ENCODE measurements around the gene NIP7.

DNA sequence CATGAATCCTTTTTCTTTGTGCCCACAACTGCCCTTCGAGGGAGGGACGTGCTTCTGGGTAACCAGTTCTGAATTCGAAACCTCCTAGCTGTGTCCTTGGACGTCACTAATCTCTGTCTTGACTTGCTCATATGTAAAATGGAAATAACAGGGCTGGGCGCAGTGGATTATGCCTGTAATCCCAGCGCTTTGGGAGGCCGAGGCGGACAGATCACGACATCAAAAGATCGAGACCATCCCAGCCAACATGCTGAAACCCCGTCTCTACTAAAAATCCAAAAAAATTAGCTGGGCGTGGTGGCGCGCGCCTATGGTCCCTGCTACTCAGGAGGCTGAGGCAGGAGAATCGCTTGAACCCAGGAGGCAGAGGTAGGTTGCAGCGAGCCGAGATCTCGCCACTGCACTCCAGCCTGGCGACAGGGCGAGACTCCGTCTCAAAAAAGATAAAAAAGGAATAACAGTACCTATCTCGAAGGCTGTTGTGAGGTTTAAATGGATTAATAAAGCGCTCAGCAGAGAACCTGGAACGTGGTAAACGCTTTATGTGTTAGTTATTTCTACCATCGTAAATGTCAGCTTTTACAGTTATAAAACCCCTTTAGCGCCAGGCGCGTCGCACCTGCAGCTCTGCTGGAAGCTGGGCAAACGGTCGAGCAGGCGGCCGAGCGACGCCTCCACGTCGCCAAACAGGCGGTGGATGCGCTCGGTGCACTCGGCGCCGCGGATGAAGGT is 849 bp upstream of the NIP7 start:
- TF ChIP-seq EZH2 (IDR thresholded peaks at IDR 0.05; ENCODE audit: borderline replicate concordance, low read depth, low read length, severe bottlenecking), result no peak
- TF ChIP-seq POLR2A (IDR thresholded peaks at IDR 0.05; ENCODE audit: low read depth, low read length), result no peak
- TF ChIP-seq, protein P1, sequence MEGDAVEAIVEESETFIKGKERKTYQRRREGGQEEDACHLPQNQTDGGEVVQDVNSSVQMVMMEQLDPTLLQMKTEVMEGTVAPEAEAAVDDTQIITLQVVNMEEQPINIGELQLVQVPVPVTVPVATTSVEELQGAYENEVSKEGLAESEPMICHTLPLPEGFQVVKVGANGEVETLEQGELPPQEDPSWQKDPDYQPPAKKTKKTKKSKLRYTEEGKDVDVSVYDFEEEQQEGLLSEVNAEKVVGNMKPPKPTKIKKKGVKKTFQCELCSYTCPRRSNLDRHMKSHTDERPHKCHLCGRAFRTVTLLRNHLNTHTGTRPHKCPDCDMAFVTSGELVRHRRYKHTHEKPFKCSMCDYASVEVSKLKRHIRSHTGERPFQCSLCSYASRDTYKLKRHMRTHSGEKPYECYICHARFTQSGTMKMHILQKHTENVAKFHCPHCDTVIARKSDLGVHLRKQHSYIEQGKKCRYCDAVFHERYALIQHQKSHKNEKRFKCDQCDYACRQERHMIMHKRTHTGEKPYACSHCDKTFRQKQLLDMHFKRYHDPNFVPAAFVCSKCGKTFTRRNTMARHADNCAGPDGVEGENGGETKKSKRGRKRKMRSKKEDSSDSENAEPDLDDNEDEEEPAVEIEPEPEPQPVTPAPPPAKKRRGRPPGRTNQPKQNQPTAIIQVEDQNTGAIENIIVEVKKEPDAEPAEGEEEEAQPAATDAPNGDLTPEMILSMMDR (IDR thresholded peaks at IDR 0.05; ENCODE audit: extremely low read depth in 1 of 2, insufficient read depth in 1 of 2, low read depth in 1 of 2, low read length in 2 of 2), result no peak
- TF ChIP-seq POLR2AphosphoS5 (IDR thresholded peaks at IDR 0.05; ENCODE audit: insufficient read depth, low read depth, low read length), result no peak
- TF ChIP-seq JUN (IDR thresholded peaks at IDR 0.05; ENCODE audit: borderline replicate concordance, insufficient read depth, insufficient read length, low read depth), result no peak
- TF ChIP-seq MYC (IDR thresholded peaks at IDR 0.05; ENCODE audit: low read depth, low read length), result no peak
